K562 (cell line): ENCODE results near the gene ENSA.
"Not testable (repeated sequence)": the region's sequence is repeated elsewhere in the genome, so short reads cannot be mapped to it uniquely, and the experiment has no call there.

ENCODE experiments used
- FOXK2 ChIP-seq, 2 experiments: fragments of 450-650 bp; IDR thresholded peaks in 1 of 2; conservative IDR thresholded peaks in 1 of 2; 2 replicates each; pipeline ENCODE4 v1.6.1; 2016; ENCODE audit warnings: low read depth in 2 of 2, mild to moderate bottlenecking in 1 of 2
- RBM39 ChIP-seq: fragments of 200-400 bp; formaldehyde crosslinking; optimal IDR thresholded peaks from 2 replicates; pipeline ENCODE3; 2018; ENCODE audit warnings: low read depth, low read length
- ZKSCAN1 ChIP-seq: fragments of 150-350 bp; IDR thresholded peaks from 2 replicates; pipeline ENCODE4 v1.6.1; 2016; ENCODE audit warnings: low read depth, low read length
- ZNF277 ChIP-seq: fragments of 250-450 bp; sonication (Bioruptor Pico); IDR thresholded peaks from 2 replicates; pipeline ENCODE4 v1.8.0; 2022; ENCODE audit warnings: inconsistent platforms, mild to moderate bottlenecking, moderate library complexity, borderline replicate concordance
- TF ChIP-seq, protein P1 (sequence below): fragments of 450-650 bp; formaldehyde crosslinking; IDR thresholded peaks from 2 replicates; pipeline ENCODE4 v1.4.0; 2020; ENCODE audit warnings: mild to moderate bottlenecking, moderate library complexity
- TF ChIP-seq, protein P2 (sequence below): sonication (generic); formaldehyde crosslinking; IDR thresholded peaks from 2 replicates; pipeline ENCODE4 v1.8.1; 2022; ENCODE audit warnings: missing genetic modification reagents

GRCh38 chr1:150638430-150638829, 9.0 kb upstream of the ENSA start:
- not testable (repeated sequence) for TF ChIP-seq ZKSCAN1; FOXK2 (conservative IDR thresholded peaks at IDR 0.05 in 1 of 2, IDR thresholded peaks at IDR 0.05 in 1 of 2; ENCODE audit: low read depth in 2 of 2); ZNF277 (CRISPR knock-in tag); RBM39
- TF ChIP-seq, protein P1, sequence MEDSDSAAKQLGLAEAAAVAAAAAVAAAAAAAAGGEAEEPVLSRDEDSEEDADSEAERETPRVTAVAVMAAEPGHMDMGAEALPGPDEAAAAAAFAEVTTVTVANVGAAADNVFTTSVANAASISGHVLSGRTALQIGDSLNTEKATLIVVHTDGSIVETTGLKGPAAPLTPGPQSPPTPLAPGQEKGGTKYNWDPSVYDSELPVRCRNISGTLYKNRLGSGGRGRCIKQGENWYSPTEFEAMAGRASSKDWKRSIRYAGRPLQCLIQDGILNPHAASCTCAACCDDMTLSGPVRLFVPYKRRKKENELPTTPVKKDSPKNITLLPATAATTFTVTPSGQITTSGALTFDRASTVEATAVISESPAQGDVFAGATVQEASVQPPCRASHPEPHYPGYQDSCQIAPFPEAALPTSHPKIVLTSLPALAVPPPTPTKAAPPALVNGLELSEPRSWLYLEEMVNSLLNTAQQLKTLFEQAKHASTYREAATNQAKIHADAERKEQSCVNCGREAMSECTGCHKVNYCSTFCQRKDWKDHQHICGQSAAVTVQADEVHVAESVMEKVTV, result not testable (repeated sequence)
- TF ChIP-seq, protein P2, sequence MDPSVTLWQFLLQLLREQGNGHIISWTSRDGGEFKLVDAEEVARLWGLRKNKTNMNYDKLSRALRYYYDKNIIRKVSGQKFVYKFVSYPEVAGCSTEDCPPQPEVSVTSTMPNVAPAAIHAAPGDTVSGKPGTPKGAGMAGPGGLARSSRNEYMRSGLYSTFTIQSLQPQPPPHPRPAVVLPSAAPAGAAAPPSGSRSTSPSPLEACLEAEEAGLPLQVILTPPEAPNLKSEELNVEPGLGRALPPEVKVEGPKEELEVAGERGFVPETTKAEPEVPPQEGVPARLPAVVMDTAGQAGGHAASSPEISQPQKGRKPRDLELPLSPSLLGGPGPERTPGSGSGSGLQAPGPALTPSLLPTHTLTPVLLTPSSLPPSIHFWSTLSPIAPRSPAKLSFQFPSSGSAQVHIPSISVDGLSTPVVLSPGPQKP (CRISPR knock-in tag), result not testable (repeated sequence)
